B cell (primary cell): ENCODE measurements around the gene LEPROT. TPM values are rescaled to one million over a fixed set of nuclear protein-coding genes. Genes with fewer than 3 reads are reported as not detected.

Experiments
- ATAC-seq: fragments of 200-7000 bp; cut with Tn5 transposase; one replicate; pipeline ENCODE4 v1.10.0; 2021; ENCODE audit warnings: low read depth, mild to moderate bottlenecking, moderate number of reproducible peaks, moderate library complexity
- CTCF ChIA-PET: fragments of 350-600 bp; sonication (Branson Sonifier 250); formaldehyde crosslinking; loops from one replicate; lab custom pipeline; 2021; ENCODE audit warnings: antibody characterized with exemption, inconsistent platforms; lab: Charles Lee
- POLR2A ChIA-PET: fragments of 350-600 bp; sonication (Branson Sonifier 250); formaldehyde crosslinking; loops from one replicate; lab custom pipeline; 2021; ENCODE audit warnings: antibody characterized with exemption; lab: Charles Lee
- DNase-seq: peaks from one replicate; pipeline ENCODE4 v3.0.0; 2013
- H2AFZ ChIP-seq: 2 replicates; pipeline ENCODE4 v1.6.1; 2012; ENCODE audit warnings: mild to moderate bottlenecking, low read depth, low read length; ENCODE audit not compliant: insufficient read depth, poor library complexity, severe bottlenecking
- H3K27ac ChIP-seq, 2 donors: 1 replicate in 1 of 2; 2 replicates in 1 of 2; pipeline ENCODE4 v1.5.1; 2012 to 2013; ENCODE audit warnings: low read length in 2 of 2, mild to moderate bottlenecking in 2 of 2, moderate library complexity in 1 of 2
- H3K27me3 ChIP-seq, 4 experiments: fragments of 200-600 bp in 1 of 4; sonication (generic) in 1 of 4; replicated peaks in 1 of 4; 1 replicate in 2 of 4; 2 replicates in 2 of 4; pipeline versions ENCODE4 v1.6.1 to v1.7.0; 2013 to 2016; ENCODE audit warnings: low read length in 3 of 4, mild to moderate bottlenecking in 2 of 4, mixed read lengths in 1 of 4, moderate library complexity in 1 of 4; ENCODE audit not compliant: insufficient read depth in 4 of 4, control insufficient read depth in 3 of 4; ENCODE audit errors: control extremely low read depth in 1 of 4
- H3K36me3 ChIP-seq, 2 experiments: replicated peaks in 1 of 2; 1 replicate in 1 of 2; 2 replicates in 1 of 2; pipeline versions ENCODE4 v1.6.1 to v1.7.1; 2013; ENCODE audit warnings: low read length in 1 of 2; ENCODE audit not compliant: insufficient read depth in 2 of 2, control insufficient read depth in 1 of 2; ENCODE audit errors: control extremely low read depth in 1 of 2, extremely low read depth in 1 of 2
- H3K4me1 ChIP-seq, 2 donors: fragments of 200-600 bp in 1 of 2; sonication (generic) in 1 of 2; 1 replicate in 1 of 2; 2 replicates in 1 of 2; pipeline versions ENCODE4 v1.5.1 to v1.6.1; 2013 to 2017; ENCODE audit warnings: low read length in 2 of 2; ENCODE audit not compliant: control insufficient read depth in 2 of 2, insufficient read depth in 2 of 2
- H3K4me2 ChIP-seq: replicated peaks from 2 replicates; pipeline ENCODE3; 2012; ENCODE audit warnings: mild to moderate bottlenecking, low read depth, low read length; ENCODE audit not compliant: poor library complexity, severe bottlenecking
- H3K4me3 ChIP-seq, 5 experiments: fragments of 200-600 bp in 1 of 5; sonication (generic) in 1 of 5; 1 replicate in 3 of 5; 2 replicates in 2 of 5; pipeline versions ENCODE4 v1.5.1 to v1.7.0; 2011 to 2016; ENCODE audit warnings: low read length in 4 of 5, mild to moderate bottlenecking in 4 of 5, low read depth in 2 of 5, control low read depth in 1 of 5, moderate library complexity in 1 of 5; ENCODE audit not compliant: insufficient read depth in 1 of 5; ENCODE audit errors: control extremely low read depth in 1 of 5, extremely low read depth in 1 of 5
- H3K79me2 ChIP-seq: fragments of 200-600 bp; sonication (generic); one replicate; pipeline ENCODE4 v1.6.0; 2016; ENCODE audit warnings: low read length; ENCODE audit not compliant: control insufficient read depth, insufficient read depth
- H3K9ac ChIP-seq: fragments of 200-600 bp; sonication (generic); 2 replicates; pipeline ENCODE4 v1.6.1; 2017; ENCODE audit warnings: mild to moderate bottlenecking, low read length, moderate library complexity
- H3K9me3 ChIP-seq, 3 donors: one replicate each; pipeline versions ENCODE4 v1.6.1 to v1.7.1; 2013; ENCODE audit warnings: low read length in 2 of 3; ENCODE audit not compliant: control insufficient read depth in 2 of 3, insufficient read depth in 1 of 3; ENCODE audit errors: control extremely low read depth in 1 of 3
- H4K20me1 ChIP-seq: 2 replicates; pipeline ENCODE4 v1.6.0; 2012; ENCODE audit warnings: mild to moderate bottlenecking, low read length; ENCODE audit not compliant: insufficient read depth, control insufficient read depth, poor library complexity, severe bottlenecking
- H3K27ac Mint-ChIP-seq: one replicate; pipeline ENCODE4 v1.8.0; 2021; ENCODE audit warnings: mixed read lengths
- H3K27me3 Mint-ChIP-seq: one replicate; pipeline ENCODE4 v1.8.0; 2021; ENCODE audit warnings: mixed read lengths
- H3K4me1 Mint-ChIP-seq: one replicate; pipeline ENCODE4 v1.8.0; 2021; ENCODE audit warnings: mixed read lengths
- H3K4me3 Mint-ChIP-seq: one replicate; pipeline ENCODE4 v1.8.0; 2021; ENCODE audit warnings: mixed read lengths
- H3K9me3 Mint-ChIP-seq: one replicate; pipeline ENCODE4 v1.8.0; 2022; ENCODE audit warnings: mixed read lengths; ENCODE audit not compliant: insufficient read depth
- EZH2 ChIP-seq: IDR thresholded peaks from 2 replicates; pipeline ENCODE4 v1.6.1; 2012; ENCODE audit warnings: borderline replicate concordance, low read depth, mild to moderate bottlenecking, moderate library complexity, low read length; ENCODE audit not compliant: insufficient read depth, poor library complexity, severe bottlenecking
- WGBS: methylation state at CpG from one replicate; pipeline ENCODE4 v1.1.5; 2013; ENCODE audit warnings: missing lambda C conversion rate; ENCODE audit not compliant: insufficient coverage; 5-methylcytosine and 5-hydroxymethylcytosine counted together
- intact Hi-C: fragments of 100-400 bp; cut with micrococcal nuclease; formaldehyde crosslinking; loops from one replicate; pipeline ENCODE4 v1.10.0; 2022
- polyA plus RNA-seq: library from polyadenylated mRNA; depleted of rRNA; stranded (reverse); fragments of >200 nt; gene quantifications from 2 replicates; pipeline ENCODE4 v1.2.3, GENCODE V29; 2012
- total RNA-seq, 2 donors: library from RNA; stranded (reverse); fragments of 120-200 nt in 1 of 2; gene quantifications; 1 replicate in 1 of 2; 2 replicates in 1 of 2; pipeline versions ENCODE4 v1.2.3 to v1.2.4, GENCODE V29; 2013 to 2022
- TF ChIP-seq, protein P1 (sequence below): fragments of 200-600 bp; IDR thresholded peaks from one replicate; pipeline ENCODE4 v1.8.0; 2022; ENCODE audit warnings: antibody characterized with exemption, mild to moderate bottlenecking

LEPROT gene
- total and polyA plus RNA-seq, 2 donors (not counting 1 experiment from before 2014, with no cell fraction given), result 9.7 to 26.5 TPM

DNA sequence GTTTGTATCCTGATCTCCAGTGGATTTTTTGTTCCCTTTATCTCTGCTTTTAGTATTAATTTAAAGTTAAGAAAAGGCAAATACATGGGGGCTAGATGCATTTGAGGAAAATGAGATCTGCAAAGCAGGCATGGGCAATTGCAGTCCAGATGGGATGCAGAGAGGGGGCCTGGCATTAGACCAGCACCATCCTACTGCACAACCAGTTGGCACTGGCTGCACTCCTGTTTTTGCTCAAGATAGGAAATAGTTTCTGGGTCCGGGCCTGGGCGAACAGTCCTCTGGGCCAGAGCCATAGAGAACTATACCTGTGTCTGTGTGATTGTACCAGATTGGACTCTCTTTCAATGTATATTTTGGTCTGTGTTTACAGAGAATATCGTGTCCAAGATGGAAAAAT lies 34.0 kb upstream of the LEPROT start:
- no peaks in the 10 kb centered on the region for H3K27me3 ChIP-seq
- no peak overlapping the region for H2AFZ ChIP-seq
- Mint-ChIP-seq H3K27ac (no peak overlapping the region), H3K4me3 (no peak overlapping the region), H3K4me1 (no peaks in the 10 kb centered on the region), H3K9me3 (no peaks in the 10 kb centered on the region), H3K27me3 (peaks cover 11% of the 10 kb centered on the region)
- H3K9ac ChIP-seq, result no peak overlapping the region
- H3K4me1 ChIP-seq, result no peaks in the 10 kb centered on the region
- H4K20me1 ChIP-seq, result no peaks in the 10 kb centered on the region
- H3K79me2 ChIP-seq, result no peaks in the 10 kb centered on the region
- no peak overlapping the region for H3K4me3 ChIP-seq
- ChIA-PET CTCF (no interaction called here), POLR2A (no interaction called here)
- ATAC-seq, result no peak
- no peak for TF ChIP-seq EZH2
- TF ChIP-seq, protein P1, sequence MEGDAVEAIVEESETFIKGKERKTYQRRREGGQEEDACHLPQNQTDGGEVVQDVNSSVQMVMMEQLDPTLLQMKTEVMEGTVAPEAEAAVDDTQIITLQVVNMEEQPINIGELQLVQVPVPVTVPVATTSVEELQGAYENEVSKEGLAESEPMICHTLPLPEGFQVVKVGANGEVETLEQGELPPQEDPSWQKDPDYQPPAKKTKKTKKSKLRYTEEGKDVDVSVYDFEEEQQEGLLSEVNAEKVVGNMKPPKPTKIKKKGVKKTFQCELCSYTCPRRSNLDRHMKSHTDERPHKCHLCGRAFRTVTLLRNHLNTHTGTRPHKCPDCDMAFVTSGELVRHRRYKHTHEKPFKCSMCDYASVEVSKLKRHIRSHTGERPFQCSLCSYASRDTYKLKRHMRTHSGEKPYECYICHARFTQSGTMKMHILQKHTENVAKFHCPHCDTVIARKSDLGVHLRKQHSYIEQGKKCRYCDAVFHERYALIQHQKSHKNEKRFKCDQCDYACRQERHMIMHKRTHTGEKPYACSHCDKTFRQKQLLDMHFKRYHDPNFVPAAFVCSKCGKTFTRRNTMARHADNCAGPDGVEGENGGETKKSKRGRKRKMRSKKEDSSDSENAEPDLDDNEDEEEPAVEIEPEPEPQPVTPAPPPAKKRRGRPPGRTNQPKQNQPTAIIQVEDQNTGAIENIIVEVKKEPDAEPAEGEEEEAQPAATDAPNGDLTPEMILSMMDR, result no peak
- no peak overlapping the region for H3K4me2 ChIP-seq
- no peaks in the 10 kb centered on the region for H3K36me3 ChIP-seq
- 90% methylated on average over 2 of the region's 3 CpGs for WGBS
- H3K27ac ChIP-seq, result no peak overlapping the region
- no peaks in the 10 kb centered on the region for H3K9me3 ChIP-seq
- DNase-seq, result no peak
- intact Hi-C loops, result no loop called here

DNA sequence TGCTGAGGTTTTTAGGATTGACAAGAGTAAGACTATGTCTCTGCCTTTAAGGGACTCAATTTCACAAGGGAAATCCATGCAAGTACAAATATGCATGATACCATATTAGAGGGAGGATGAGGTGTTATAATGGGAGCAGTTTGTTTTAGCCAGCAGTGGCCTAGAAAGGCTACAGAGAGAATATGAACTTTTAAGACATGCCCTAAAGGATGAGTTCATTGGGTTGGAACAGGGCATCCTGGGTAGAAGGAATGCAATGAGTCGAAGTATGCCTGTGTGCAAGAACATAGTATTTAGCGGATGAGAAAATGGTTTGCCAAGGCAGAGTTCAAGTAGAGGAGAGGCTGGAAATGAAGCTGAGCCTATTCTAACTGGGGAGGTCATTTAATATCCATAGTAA lies 32.6 kb upstream of the LEPROT start:
- Histone ChIP-seq H2AFZ (no peak overlapping the region), H3K4me1 (no peaks in the 10 kb centered on the region), H4K20me1 (no peaks in the 10 kb centered on the region), H3K4me2 (no peak overlapping the region), H3K9me3 (no peaks in the 10 kb centered on the region), H3K27ac (no peak overlapping the region), H3K27me3 (no peaks in the 10 kb centered on the region), H3K79me2 (no peaks in the 10 kb centered on the region), H3K36me3 (no peaks in the 10 kb centered on the region), H3K4me3 (no peak overlapping the region), H3K9ac (no peak overlapping the region)
- no peaks in the 10 kb centered on the region for H3K4me1 Mint-ChIP-seq
- H3K27ac Mint-ChIP-seq, result no peak overlapping the region
- WGBS, result 100% methylated on average over 1 of the region's 2 CpGs
- no peaks in the 10 kb centered on the region for H3K9me3 Mint-ChIP-seq
- H3K4me3 Mint-ChIP-seq, result no peak overlapping the region
- DNase-seq (no peak), ATAC-seq (no peak)
- intact Hi-C loops, result no loop called here
- ChIA-PET POLR2A (no interaction called here), CTCF (no interaction called here)
- TF ChIP-seq EZH2, result no peak
- TF ChIP-seq, protein P1, result no peak
- peaks cover 9% of the 10 kb centered on the region for H3K27me3 Mint-ChIP-seq
